KMS-11 (cell line): Measurements from ENCODE around the gene APH1A.
"Not testable (repeated sequence)": the region's sequence is repeated elsewhere in the genome, so short reads cannot be mapped to it uniquely, and the experiment has no call there.

Experiments used
- H2AFZ ChIP-seq: fragments of 200-600 bp; sonication (generic); 2 replicates; pipeline ENCODE4 v1.6.1; 2016; ENCODE audit warnings: antibody characterized with exemption, mixed run types, low read depth
- H3K27ac ChIP-seq: fragments of 200-600 bp; sonication (generic); 2 replicates; pipeline ENCODE4 v1.6.1; 2016; ENCODE audit warnings: mild to moderate bottlenecking, mixed run types
- H3K27me3 ChIP-seq: fragments of 200-600 bp; sonication (generic); 2 replicates; pipeline ENCODE4 v1.6.1; 2017; ENCODE audit warnings: mild to moderate bottlenecking, low read depth, mixed run types, moderate library complexity; ENCODE audit not compliant: insufficient read depth
- H3K36me3 ChIP-seq: fragments of 200-600 bp; sonication (generic); 2 replicates; pipeline ENCODE4 v1.6.1; 2017; ENCODE audit warnings: mild to moderate bottlenecking, mixed run types; ENCODE audit not compliant: insufficient read depth
- H3K4me1 ChIP-seq: fragments of 200-600 bp; sonication (generic); 2 replicates; pipeline ENCODE4 v1.6.1; 2016; ENCODE audit warnings: mild to moderate bottlenecking, low read depth, mixed run types; ENCODE audit not compliant: poor library complexity, severe bottlenecking
- H3K4me2 ChIP-seq: fragments of 200-600 bp; sonication (generic); 2 replicates; pipeline ENCODE4 v1.7.0; 2016; ENCODE audit warnings: mild to moderate bottlenecking, mixed run types
- H3K4me3 ChIP-seq: fragments of 200-600 bp; sonication (generic); IDR thresholded peaks from 2 replicates; pipeline ENCODE4 v1.6.1; 2017; ENCODE audit warnings: low read depth, low read length, mixed read lengths; ENCODE audit not compliant: insufficient read depth
- H3K79me2 ChIP-seq: fragments of 200-600 bp; sonication (generic); 2 replicates; pipeline ENCODE4 v1.6.1; 2016; ENCODE audit warnings: low read depth, mixed run types; ENCODE audit not compliant: insufficient read depth
- H3K9ac ChIP-seq: fragments of 200-600 bp; sonication (generic); 2 replicates; pipeline ENCODE4 v1.6.1; 2016; ENCODE audit warnings: mild to moderate bottlenecking, mixed run types
- H4K20me1 ChIP-seq: fragments of 200-600 bp; sonication (generic); 2 replicates; pipeline ENCODE4 v1.6.1; 2016; ENCODE audit warnings: mild to moderate bottlenecking, mixed run types; ENCODE audit not compliant: insufficient read depth
- TF ChIP-seq, protein P1 (sequence below): fragments of 200-600 bp; sonication (generic); conservative IDR thresholded peaks from 2 replicates; pipeline ENCODE4 v1.6.1; 2017; ENCODE audit warnings: low read depth, mild to moderate bottlenecking, antibody characterized with exemption, low read length, moderate library complexity, mixed read lengths

Gene APH1A

GRCh38 chr1:150235294-150235851 lies 33.4 kb downstream of the APH1A start:
- Histone ChIP-seq H3K4me2 (peak overlapping the region; percentile 53), H3K79me2 (peaks cover 50% of the 10 kb centered on the region), H4K20me1 (peaks cover 9% of the 10 kb centered on the region; the same call in 1 of the 2 replicates), H3K4me1 (peaks cover 30% of the 10 kb centered on the region), H3K27ac (peak overlapping the region; percentile 90), H3K4me3 (peak overlapping the region; percentile 99), H2AFZ (peak overlapping the region; percentile 53), H3K36me3 (peaks cover 2% of the 10 kb centered on the region; the same call in 1 of the 2 replicates), H3K27me3 (no peaks in the 10 kb centered on the region), H3K9ac (peak overlapping the region; percentile 86)
- TF ChIP-seq, protein P1, sequence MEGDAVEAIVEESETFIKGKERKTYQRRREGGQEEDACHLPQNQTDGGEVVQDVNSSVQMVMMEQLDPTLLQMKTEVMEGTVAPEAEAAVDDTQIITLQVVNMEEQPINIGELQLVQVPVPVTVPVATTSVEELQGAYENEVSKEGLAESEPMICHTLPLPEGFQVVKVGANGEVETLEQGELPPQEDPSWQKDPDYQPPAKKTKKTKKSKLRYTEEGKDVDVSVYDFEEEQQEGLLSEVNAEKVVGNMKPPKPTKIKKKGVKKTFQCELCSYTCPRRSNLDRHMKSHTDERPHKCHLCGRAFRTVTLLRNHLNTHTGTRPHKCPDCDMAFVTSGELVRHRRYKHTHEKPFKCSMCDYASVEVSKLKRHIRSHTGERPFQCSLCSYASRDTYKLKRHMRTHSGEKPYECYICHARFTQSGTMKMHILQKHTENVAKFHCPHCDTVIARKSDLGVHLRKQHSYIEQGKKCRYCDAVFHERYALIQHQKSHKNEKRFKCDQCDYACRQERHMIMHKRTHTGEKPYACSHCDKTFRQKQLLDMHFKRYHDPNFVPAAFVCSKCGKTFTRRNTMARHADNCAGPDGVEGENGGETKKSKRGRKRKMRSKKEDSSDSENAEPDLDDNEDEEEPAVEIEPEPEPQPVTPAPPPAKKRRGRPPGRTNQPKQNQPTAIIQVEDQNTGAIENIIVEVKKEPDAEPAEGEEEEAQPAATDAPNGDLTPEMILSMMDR, result peak; percentile 48

DNA sequence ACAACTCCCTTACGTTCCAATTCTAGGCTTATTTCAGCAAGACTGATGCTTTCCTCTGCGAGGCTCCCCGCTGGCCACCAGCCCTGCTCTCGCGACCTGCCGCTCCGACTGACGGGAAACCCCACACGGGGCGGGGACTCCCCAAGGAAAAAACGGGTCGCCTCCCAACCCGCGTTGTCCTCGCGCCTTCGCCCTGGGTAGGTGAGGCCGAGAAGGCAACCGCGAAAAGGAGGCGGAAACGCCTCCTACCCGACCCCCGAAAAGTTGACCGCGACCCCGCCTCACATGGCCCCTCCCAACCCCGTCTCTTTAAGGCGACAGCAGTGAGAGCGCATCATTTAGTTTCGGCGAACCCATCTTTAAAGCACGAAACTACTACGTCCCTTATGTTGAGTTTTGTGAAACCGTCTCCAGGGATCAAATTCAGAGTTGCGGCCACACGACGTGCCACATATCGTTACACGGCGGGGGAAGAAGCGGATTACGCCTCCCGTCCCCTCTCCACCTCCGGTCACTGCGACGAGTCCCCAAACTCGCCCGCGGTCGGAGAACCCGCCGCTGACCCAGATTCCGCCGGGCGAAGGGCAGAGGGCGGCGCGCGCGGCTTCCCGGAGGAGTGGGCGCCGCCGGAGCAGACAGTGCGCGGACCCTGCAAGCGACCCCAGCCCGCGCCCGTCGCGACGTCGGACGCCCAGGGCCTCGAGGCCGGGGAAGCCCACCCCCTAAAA lies 34.1 kb downstream of the APH1A start:
- H4K20me1 ChIP-seq, result peaks cover 9% of the 10 kb centered on the region; the same call in 1 of the 2 replicates
- H3K9ac ChIP-seq, result peak overlapping the region; percentile 86
- H3K27me3 ChIP-seq, result no peaks in the 10 kb centered on the region
- H3K4me2 ChIP-seq, result peak overlapping the region; percentile 53
- peak overlapping the region; percentile 90 for H3K27ac ChIP-seq
- H3K79me2 ChIP-seq, result peaks cover 56% of the 10 kb centered on the region
- H3K4me3 ChIP-seq, result peak overlapping the region; percentile 99
- H3K4me1 ChIP-seq, result peaks cover 30% of the 10 kb centered on the region
- H3K36me3 ChIP-seq, result peaks cover 7% of the 10 kb centered on the region; the same call in 1 of the 2 replicates
- H2AFZ ChIP-seq, result peak overlapping the region; percentile 53
- TF ChIP-seq, protein P1, result no peak

- peak overlapping the region; percentile 86 for H3K9ac ChIP-seq
- peaks cover 30% of the 10 kb centered on the region for H3K4me1 ChIP-seq
- H3K27me3 ChIP-seq, result no peaks in the 10 kb centered on the region
- H3K4me3 ChIP-seq, result peak overlapping the region; percentile 99
- H3K4me2 ChIP-seq, result peak overlapping the region; percentile 53
- peaks cover 9% of the 10 kb centered on the region; the same call in 1 of the 2 replicates for H4K20me1 ChIP-seq
- H3K79me2 ChIP-seq, result peaks cover 60% of the 10 kb centered on the region
- H2AFZ ChIP-seq, result peak overlapping the region; percentile 53
- H3K36me3 ChIP-seq, result peaks cover 7% of the 10 kb centered on the region; the same call in 1 of the 2 replicates
- peak overlapping the region; percentile 90 for H3K27ac ChIP-seq
- TF ChIP-seq, protein P1, result no peak
Measured at GRCh38 chr1:150234309-150234565, 34.6 kb downstream of the APH1A start.

- H3K9ac ChIP-seq, result peak overlapping the region; percentile 86; the same call in 1 of the 2 replicates
- no peaks in the 10 kb centered on the region for H3K27me3 ChIP-seq
- peak overlapping the region; percentile 53; the same call in 1 of the 2 replicates for H2AFZ ChIP-seq
- peak overlapping the region; percentile 90; the same call in 1 of the 2 replicates for H3K27ac ChIP-seq
- peaks cover 7% of the 10 kb centered on the region; the same call in 1 of the 2 replicates for H3K36me3 ChIP-seq
- H3K4me2 ChIP-seq, result peak overlapping the region; percentile 53
- peaks cover 60% of the 10 kb centered on the region for H3K79me2 ChIP-seq
- TF ChIP-seq, protein P1, result no peak
- H3K4me3 ChIP-seq, result peak overlapping the region; percentile 99
- H3K4me1 ChIP-seq, result peaks cover 30% of the 10 kb centered on the region
- peaks cover 9% of the 10 kb centered on the region; the same call in 1 of the 2 replicates for H4K20me1 ChIP-seq
Measured at GRCh38 chr1:150233359-150234308, 35.2 kb downstream of the APH1A start.

GRCh38 chr1:150232921-150233320 lies 35.9 kb downstream of the APH1A start:
- not testable (repeated sequence) for H2AFZ ChIP-seq, H3K4me2 ChIP-seq, H3K4me3 ChIP-seq, H3K9ac ChIP-seq, H3K27me3 ChIP-seq, H3K27ac ChIP-seq, H3K36me3 ChIP-seq, H4K20me1 ChIP-seq
- Histone ChIP-seq H3K79me2 (peaks cover 60% of the 10 kb centered on the region), H3K4me1 (peaks cover 30% of the 10 kb centered on the region)

GRCh38 chr1:150228246-150228645 lies 40.6 kb downstream of the APH1A start:
- H3K4me1 ChIP-seq, H3K9ac ChIP-seq, H4K20me1 ChIP-seq, H3K4me2 ChIP-seq, H3K27me3 ChIP-seq, H2AFZ ChIP-seq, H3K27ac ChIP-seq, H3K4me3 ChIP-seq: not testable (repeated sequence)
- Histone ChIP-seq H3K79me2 (peaks cover 36% of the 10 kb centered on the region), H3K36me3 (peaks cover 36% of the 10 kb centered on the region)
